HepG2 (cell line): ENCODE data around the gene DNAAF8.

Experiments
- IRF2 ChIP-seq: IDR thresholded peaks from 2 replicates; pipeline ENCODE4 v1.6.1; 2018; ENCODE audit warnings: missing genetic modification reagents, missing compliant biosample characterization
- MAZ ChIP-seq, 2 experiments: sonication (generic) in 1 of 2; formaldehyde crosslinking in 1 of 2; IDR thresholded peaks; 2 replicates each; pipeline versions ENCODE4 v1.5.0 to v1.6.1; 2012 to 2020; ENCODE audit warnings: low read depth in 2 of 2, mild to moderate bottlenecking in 2 of 2, borderline replicate concordance in 1 of 2, improper control_type of control experiment in 1 of 2, low read length in 1 of 2, missing genetic modification reagents in 1 of 2, moderate library complexity in 1 of 2
- PHB2 ChIP-seq: fragments of 450-650 bp; IDR thresholded peaks from 2 replicates; pipeline ENCODE4 v1.6.1; 2018; ENCODE audit not compliant: partially characterized antibody
- RXRB ChIP-seq: IDR thresholded peaks from 2 replicates; pipeline ENCODE4 v1.6.1; 2016; ENCODE audit warnings: borderline replicate concordance, missing genetic modification reagents, missing compliant biosample characterization
- ZBTB37 ChIP-seq: sonication (generic); formaldehyde crosslinking; IDR thresholded peaks from 2 replicates; pipeline ENCODE4 v1.4.0; 2020; ENCODE audit warnings: mild to moderate bottlenecking, missing genetic modification reagents
- ZNF333 ChIP-seq: sonication (generic); formaldehyde crosslinking; IDR thresholded peaks from 2 replicates; pipeline ENCODE4 v1.4.0; 2020; ENCODE audit warnings: mild to moderate bottlenecking, missing genetic modification reagents, borderline replicate concordance

GRCh38 chr16:4766875-4767628 is 32.7 kb downstream of the DNAAF8 start, which contains the start of gene ZNF500:
- 0 out of 2 replicates have a peak, but pooled peaks have one; percentile 75 for TF ChIP-seq ZNF333 (CRISPR knock-in tag)
- peak; percentile 95 for TF ChIP-seq IRF2 (CRISPR knock-in tag)
- TF ChIP-seq PHB2 = no peak
- no peak for TF ChIP-seq ZBTB37 (CRISPR knock-in tag)
- no peak for TF ChIP-seq MAZ (IDR thresholded peaks at IDR 0.05; ENCODE audit: borderline replicate concordance, low read depth, low read length)
- peak; percentile 53; the same call in 1 of the 2 replicates for TF ChIP-seq MAZ (CRISPR knock-in tag; IDR thresholded peaks at IDR 0.05; ENCODE audit: low read depth)
- TF ChIP-seq RXRB (CRISPR knock-in tag) = peak; percentile 69
